GM12865 (cell line): ENCODE results near the gene LRRC59.
A peak's percentile ranks its signal among the peaks of the same experiment; 100 is the strongest.
"Not testable (repeated sequence)": the region's sequence is repeated elsewhere in the genome, so short reads cannot be mapped to it uniquely, and the experiment has no call there.

Experiments
- DNase-seq: peaks from one replicate; pipeline ENCODE4 v3.0.0; 2010; ENCODE audit warnings: low read depth
- H3K4me3 ChIP-seq: 2 replicates; pipeline ENCODE4 v1.5.1; 2011; ENCODE audit warnings: mild to moderate bottlenecking, low read depth, low read length, control low read depth
- TF ChIP-seq, protein P1 (sequence below): IDR thresholded peaks from 2 replicates; pipeline ENCODE4 v1.5.1; 2011; ENCODE audit warnings: low read length, control low read depth, low read depth, inconsistent platforms; ENCODE audit not compliant: insufficient read depth; ENCODE audit errors: missing control alignments

Gene LRRC59

DNA sequence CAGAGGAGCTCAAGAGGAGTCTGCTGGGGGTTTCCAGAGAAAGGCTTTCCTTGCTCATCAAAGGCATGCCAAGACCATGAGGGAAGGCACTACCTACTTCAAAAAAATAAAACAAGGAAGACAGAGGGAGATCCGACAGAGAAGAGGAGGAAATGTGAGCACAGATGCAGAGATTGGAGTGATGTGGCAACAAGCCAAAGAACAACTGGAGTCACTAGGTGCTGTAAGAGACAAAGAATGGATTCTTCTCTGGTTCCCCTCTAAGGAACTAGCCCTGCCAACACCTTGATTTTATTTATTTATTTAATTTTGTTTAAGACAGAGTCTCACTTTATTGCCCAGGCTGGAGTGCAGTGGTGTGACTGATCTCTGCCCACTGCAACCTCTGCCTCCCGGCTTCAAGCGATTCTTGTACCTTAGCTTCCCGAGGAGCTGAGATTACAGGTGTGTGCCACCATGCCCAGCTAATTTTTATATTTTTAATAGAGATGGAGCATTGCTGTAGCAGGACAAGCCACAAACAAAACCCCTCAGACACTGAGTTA is 14.9 kb upstream of the LRRC59 start:
- no peak overlapping the region for H3K4me3 ChIP-seq
- DNase-seq: no peak

DNA sequence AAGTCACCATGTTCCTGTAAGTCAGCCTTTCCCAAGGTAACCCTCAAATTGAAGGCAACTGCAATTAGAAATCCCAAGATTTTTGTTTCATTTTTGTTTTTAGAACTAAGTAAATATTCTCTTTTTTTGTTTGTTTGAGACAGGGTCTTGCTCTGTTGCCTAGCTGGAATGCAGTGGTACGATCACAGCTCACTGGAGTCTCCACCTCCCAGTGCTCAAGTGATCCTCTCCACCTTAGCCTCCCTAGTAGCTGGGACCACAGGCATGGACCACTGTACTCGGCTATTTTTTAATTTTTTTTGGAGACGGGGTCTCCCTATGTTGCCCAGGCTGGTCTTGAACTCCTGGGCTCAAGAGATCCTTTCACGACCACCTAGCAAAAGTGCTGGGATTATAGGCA is 10.6 kb upstream of the LRRC59 start:
- H3K4me3 ChIP-seq: no peak overlapping the region
- TF ChIP-seq, protein P1, sequence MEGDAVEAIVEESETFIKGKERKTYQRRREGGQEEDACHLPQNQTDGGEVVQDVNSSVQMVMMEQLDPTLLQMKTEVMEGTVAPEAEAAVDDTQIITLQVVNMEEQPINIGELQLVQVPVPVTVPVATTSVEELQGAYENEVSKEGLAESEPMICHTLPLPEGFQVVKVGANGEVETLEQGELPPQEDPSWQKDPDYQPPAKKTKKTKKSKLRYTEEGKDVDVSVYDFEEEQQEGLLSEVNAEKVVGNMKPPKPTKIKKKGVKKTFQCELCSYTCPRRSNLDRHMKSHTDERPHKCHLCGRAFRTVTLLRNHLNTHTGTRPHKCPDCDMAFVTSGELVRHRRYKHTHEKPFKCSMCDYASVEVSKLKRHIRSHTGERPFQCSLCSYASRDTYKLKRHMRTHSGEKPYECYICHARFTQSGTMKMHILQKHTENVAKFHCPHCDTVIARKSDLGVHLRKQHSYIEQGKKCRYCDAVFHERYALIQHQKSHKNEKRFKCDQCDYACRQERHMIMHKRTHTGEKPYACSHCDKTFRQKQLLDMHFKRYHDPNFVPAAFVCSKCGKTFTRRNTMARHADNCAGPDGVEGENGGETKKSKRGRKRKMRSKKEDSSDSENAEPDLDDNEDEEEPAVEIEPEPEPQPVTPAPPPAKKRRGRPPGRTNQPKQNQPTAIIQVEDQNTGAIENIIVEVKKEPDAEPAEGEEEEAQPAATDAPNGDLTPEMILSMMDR: no peak
- DNase-seq: no peak

More for the DNA sequence above, 14.9 kb upstream of the LRRC59 start:
- TF ChIP-seq, protein P1: no peak

GRCh38 chr17:50406578-50406977 is 9.3 kb upstream of the LRRC59 start:
- TF ChIP-seq, protein P1: no peak
- no peak for DNase-seq
- no peak overlapping the region for H3K4me3 ChIP-seq

GRCh38 chr17:50405351-50405750 is 8.0 kb upstream of the LRRC59 start:
- not testable (repeated sequence) for H3K4me3 ChIP-seq, DNase-seq

DNA sequence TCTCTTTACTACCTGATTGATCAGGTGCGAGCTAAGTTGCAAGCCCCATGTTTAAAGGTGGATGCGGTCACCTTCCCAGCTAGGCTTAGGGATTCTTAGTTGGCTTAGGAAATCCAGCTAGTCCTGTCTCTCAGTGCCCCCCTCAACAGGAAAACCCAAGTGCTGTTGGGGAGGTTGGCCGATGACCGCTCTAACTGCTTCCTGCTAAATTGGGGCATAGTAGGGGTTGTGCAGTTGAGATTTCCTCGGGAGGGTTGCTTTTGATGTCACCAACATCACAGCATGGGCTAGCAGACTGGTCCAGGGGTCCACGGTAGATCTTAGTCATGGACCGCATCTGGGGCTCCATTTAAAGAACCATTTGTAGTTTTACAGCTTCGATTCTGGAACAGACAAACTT is 2.3 kb upstream of the LRRC59 start:
- not testable (repeated sequence) for H3K4me3 ChIP-seq, DNase-seq

DNA sequence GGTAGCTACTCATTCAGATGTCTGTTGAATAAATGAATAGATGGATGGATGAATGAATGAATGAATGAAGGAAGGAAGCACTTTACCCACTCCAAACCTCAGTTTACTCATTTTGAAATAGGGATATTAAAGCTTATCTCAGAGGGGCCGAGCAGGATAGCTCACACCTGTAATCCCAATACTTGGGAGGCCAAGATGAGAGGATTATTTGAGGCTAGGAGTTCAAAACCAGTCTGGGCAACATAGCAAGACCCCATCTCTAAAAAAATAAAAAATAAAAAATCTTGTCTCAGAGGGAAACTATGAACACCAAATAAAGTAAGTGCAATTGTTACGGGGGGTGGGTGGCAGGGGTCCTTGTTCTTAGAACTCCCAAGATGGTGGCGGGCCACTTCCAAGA is 1.3 kb upstream of the LRRC59 start:
- DNase-seq, H3K4me3 ChIP-seq: not testable (repeated sequence)

GRCh38 chr17:50397919-50398285 is 579 bp upstream of the LRRC59 start:
- no peak overlapping the region for H3K4me3 ChIP-seq
- DNase-seq: no peak
- TF ChIP-seq, protein P1: no peak

DNA sequence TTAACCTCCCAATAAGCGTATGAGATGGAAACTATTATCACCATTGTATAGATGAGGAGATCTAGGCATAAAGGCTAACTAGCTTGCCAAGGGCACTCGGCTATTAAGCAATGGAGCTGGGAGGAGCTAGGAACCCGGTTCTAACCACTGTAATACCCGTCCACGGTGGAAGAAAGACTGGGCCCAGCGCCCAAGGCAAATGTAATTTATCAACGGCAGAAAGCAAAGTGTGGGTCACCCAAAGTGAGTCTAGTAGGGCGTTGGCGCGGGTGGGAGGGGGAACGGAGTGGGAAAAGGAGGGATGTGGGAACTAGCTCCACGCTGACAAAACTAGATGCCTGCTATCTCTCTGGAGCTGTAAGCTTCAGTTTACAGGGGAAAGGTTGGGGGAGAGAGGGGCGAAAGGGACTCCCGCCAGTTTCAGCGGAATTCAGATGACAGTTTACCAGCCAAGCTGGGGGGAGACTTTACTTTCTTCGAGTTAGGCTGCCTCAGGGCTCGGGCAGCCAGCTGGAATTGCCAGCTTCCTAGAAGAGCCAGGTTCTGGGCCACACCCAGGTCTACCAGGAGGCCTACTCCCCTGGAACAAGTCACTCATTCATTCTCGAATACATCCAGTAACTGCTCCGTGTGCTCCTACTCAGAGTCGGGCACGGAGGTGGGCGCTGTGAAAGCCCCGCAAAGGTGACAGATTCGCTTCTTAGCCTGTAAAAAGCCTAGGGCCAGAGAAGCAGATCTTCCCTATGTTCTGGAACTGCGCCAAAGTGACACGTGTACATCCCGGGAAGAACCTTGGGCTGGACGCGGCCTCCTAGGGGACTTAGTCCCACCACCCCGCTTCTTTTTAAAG is 837 bp downstream of the LRRC59 start:
- peak; percentile 42 for DNase-seq

More for the DNA sequence above, 837 bp downstream of the LRRC59 start:
- TF ChIP-seq, protein P1: no peak
- peak overlapping the region; percentile 96 for H3K4me3 ChIP-seq
